Epithelial cell of esophagus (primary cell): ENCODE measurements around the gene CLEC4E.

Experiments used
- DNase-seq: peaks from one replicate; pipeline ENCODE4 v3.0.0; 2010; ENCODE audit warnings: low read depth
- H3K4me3 ChIP-seq: 2 replicates; pipeline ENCODE4 v1.5.1; 2011; ENCODE audit warnings: mild to moderate bottlenecking, low read length, control low read depth
- CTCF ChIP-seq: IDR thresholded peaks from 2 replicates; pipeline ENCODE4 v1.5.1; 2011; ENCODE audit warnings: low read depth, mild to moderate bottlenecking, low read length, control low read depth, inconsistent platforms; ENCODE audit not compliant: insufficient read depth; ENCODE audit errors: missing control alignments

The CLEC4E gene

GRCh38 chr12:8553088-8553627 is 12.5 kb upstream of the CLEC4E start:
- H3K4me3 ChIP-seq = no peak overlapping the region
- no peak for DNase-seq
- TF ChIP-seq CTCF = no peak

GRCh38 chr12:8549381-8549780 is 8.7 kb upstream of the CLEC4E start:
- no peak for TF ChIP-seq CTCF
- H3K4me3 ChIP-seq = no peak overlapping the region
- DNase-seq = no peak

- no peak for TF ChIP-seq CTCF
- no peak overlapping the region for H3K4me3 ChIP-seq
- DNase-seq = no peak
Measured at GRCh38 chr12:8548192-8548591, 7.5 kb upstream of the CLEC4E start.

GRCh38 chr12:8547645-8548044 is 6.9 kb upstream of the CLEC4E start:
- no peak overlapping the region for H3K4me3 ChIP-seq
- TF ChIP-seq CTCF = no peak
- DNase-seq = no peak

GRCh38 chr12:8546591-8546990 is 5.9 kb upstream of the CLEC4E start:
- TF ChIP-seq CTCF = no peak
- no peak for DNase-seq
- no peak overlapping the region for H3K4me3 ChIP-seq

- peak; percentile 90 for TF ChIP-seq CTCF
- no peak overlapping the region for H3K4me3 ChIP-seq
Measured at GRCh38 chr12:8544295-8544694, 3.6 kb upstream of the CLEC4E start.

GRCh38 chr12:8541562-8541961 is 857 bp upstream of the CLEC4E start:
- TF ChIP-seq CTCF = no peak
- no peak overlapping the region for H3K4me3 ChIP-seq

More at GRCh38 chr12:8544295-8544694, 3.6 kb upstream of the CLEC4E start:
- DNase-seq = peak; percentile 76

More at GRCh38 chr12:8541562-8541961, 857 bp upstream of the CLEC4E start:
- DNase-seq = no peak
